ENCODE results near the gene OLFML2B.

Gene OLFML2B

GRCh38 chr1:162008799-162009198 lies 14.9 kb downstream of the OLFML2B start:
- no peak for DNase-seq (ENCODE audit: low spot score)
- POLR2A ChIA-PET (ENCODE audit: low non-redundant PET), result no interaction called here
- CTCF ChIA-PET, result no interaction called here
- TF ChIP-seq CTCF (conservative IDR thresholded peaks at IDR 0.05; ENCODE audit: low read depth), result no peak
- H3K27ac ChIP-seq, result no peak overlapping the region

- ChIA-PET CTCF (interaction anchor here (0.7 kb wide), 1 partner anchor 13 kb away, joined by 3 read pairs; no protein-coding TSS in a partner anchor), POLR2A (ENCODE audit: low non-redundant PET) (no interaction called here)
- H3K27ac ChIP-seq, result no peak overlapping the region
- TF ChIP-seq CTCF (conservative IDR thresholded peaks at IDR 0.05; ENCODE audit: low read depth), result no peak
- no peak for DNase-seq (ENCODE audit: low spot score)
Observed at GRCh38 chr1:162007466-162007865, 16.2 kb downstream of the OLFML2B start.

- no peak for TF ChIP-seq CTCF (conservative IDR thresholded peaks at IDR 0.05; ENCODE audit: low read depth)
- POLR2A ChIA-PET (ENCODE audit: low non-redundant PET), result no interaction called here
- H3K27ac ChIP-seq, result no peak overlapping the region
- no peak for DNase-seq (ENCODE audit: low spot score)
- CTCF ChIA-PET, result no interaction called here
Observed at GRCh38 chr1:162006081-162006480, 17.6 kb downstream of the OLFML2B start.

- TF ChIP-seq CTCF (conservative IDR thresholded peaks at IDR 0.05; ENCODE audit: low read depth), result no peak
- CTCF ChIA-PET, result interaction anchor here (1.0 kb wide), 1 partner anchor 20 kb away, joined by 3 read pairs; the partner anchor contains the start of gene OLFML2B
- POLR2A ChIA-PET (ENCODE audit: low non-redundant PET), result no interaction called here
- DNase-seq (ENCODE audit: low spot score), result no peak
- no peak overlapping the region for H3K27ac ChIP-seq
Observed at GRCh38 chr1:162004441-162004950, 19.2 kb downstream of the OLFML2B start.

- TF ChIP-seq CTCF (conservative IDR thresholded peaks at IDR 0.05; ENCODE audit: low read depth), result no peak
- POLR2A ChIA-PET (ENCODE audit: low non-redundant PET), result no interaction called here
- no peak overlapping the region for H3K27ac ChIP-seq
- peak; percentile 68 for DNase-seq (ENCODE audit: low spot score)
- CTCF ChIA-PET, result interaction anchor here (1.0 kb wide), 1 partner anchor 20 kb away, joined by 3 read pairs; the partner anchor contains the start of gene OLFML2B
Observed at GRCh38 chr1:162003830-162004215, 19.8 kb downstream of the OLFML2B start.

GRCh38 chr1:162003061-162003829 lies 20.4 kb downstream of the OLFML2B start:
- POLR2A ChIA-PET (ENCODE audit: low non-redundant PET), result no interaction called here
- DNase-seq (ENCODE audit: low spot score), result no peak
- CTCF ChIA-PET, result interaction anchor here (1.0 kb wide), 1 partner anchor 21 kb away, joined by 3 read pairs; the partner anchor contains the start of gene OLFML2B
- H3K27ac ChIP-seq, result no peak overlapping the region
- TF ChIP-seq CTCF (conservative IDR thresholded peaks at IDR 0.05; ENCODE audit: low read depth), result no peak
